DLD1 (cell line): ENCODE measurements around the gene FBXO30.

Experiments
- in situ Hi-C: cut with HindIII; loops from 2 replicates; pipeline ENCODE4 v1.10.0; 2017; ENCODE audit warnings: low sequenced_read_pairs

FBXO30 gene

GRCh38 chr6:145758113-145758512 lies 56.5 kb downstream of the FBXO30 start:
- in situ Hi-C loops, result no loop called here

GRCh38 chr6:145756170-145756662 lies 58.4 kb downstream of the FBXO30 start:
- in situ Hi-C loops, result no loop called here

DNA sequence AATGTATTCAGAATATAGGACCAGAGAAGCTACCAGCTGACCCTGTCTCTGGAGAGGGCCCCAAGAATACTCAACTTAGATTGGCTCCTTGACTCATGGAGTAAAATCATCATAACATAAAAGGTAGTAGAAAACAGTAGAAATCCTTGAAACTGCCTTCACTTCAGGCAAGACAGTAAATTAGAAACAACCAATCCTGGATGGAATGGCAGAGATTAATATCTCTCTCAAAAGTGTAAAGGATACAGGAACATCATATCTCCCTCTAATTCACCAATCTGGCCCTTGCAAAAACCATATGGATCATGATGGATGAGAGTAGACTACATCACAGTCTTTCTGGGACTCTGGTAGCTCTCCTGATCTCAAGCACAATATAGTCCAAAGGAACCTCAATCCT lies 58.9 kb downstream of the FBXO30 start:
- in situ Hi-C loops, result no loop called here

GRCh38 chr6:145752638-145753037 lies 62.0 kb downstream of the FBXO30 start:
- in situ Hi-C loops, result no loop called here

GRCh38 chr6:145749632-145750031 lies 65.0 kb downstream of the FBXO30 start:
- in situ Hi-C loops, result no loop called here

- in situ Hi-C loops, result no loop called here
Measured at GRCh38 chr6:145745861-145746260, 68.7 kb downstream of the FBXO30 start.

DNA sequence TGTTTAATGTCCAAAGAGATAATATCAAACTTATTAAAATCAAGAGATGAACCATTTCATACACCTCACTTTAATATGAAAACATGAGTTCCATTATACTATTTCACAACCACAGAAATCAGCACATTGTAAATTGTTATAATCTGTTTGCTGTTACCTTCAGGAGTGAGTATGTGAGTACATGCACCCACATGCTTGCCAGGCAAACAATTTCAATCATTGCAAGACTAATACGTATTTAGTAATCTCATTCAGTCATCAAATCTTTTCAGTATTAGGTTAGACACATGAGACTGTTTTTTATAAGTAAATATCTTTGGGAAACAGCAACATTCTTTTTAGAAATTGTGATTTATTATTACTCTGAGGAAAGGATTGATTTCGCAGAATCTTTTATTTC lies 70.0 kb downstream of the FBXO30 start:
- in situ Hi-C loops, result no loop called here
